Thyroid gland (tissue), 4 donors: Measurements from ENCODE around the gene SAMD4A.

Experiments used
- CTCF ChIP-seq, 6 experiments: fragments of 200-600 bp in 3 of 6; fragments of 450-650 bp in 3 of 6; sonication (generic) in 3 of 6; IDR thresholded peaks; one replicate each; pipeline ENCODE4 v1.5.1; 2016 to 2019; ENCODE audit warnings: antibody characterized with exemption in 6 of 6, mild to moderate bottlenecking in 2 of 6, inconsistent platforms in 1 of 6, moderate library complexity in 1 of 6
- POLR2A ChIP-seq, 2 donors: fragments of 450-650 bp; IDR thresholded peaks; one replicate each; pipeline ENCODE4 v1.6.1; 2017; ENCODE audit warnings: antibody characterized with exemption in 2 of 2, mild to moderate bottlenecking in 2 of 2, moderate library complexity in 1 of 2

GRCh38 chr14:54633076-54633475 lies 66.1 kb downstream of the SAMD4A start:
- no peak for TF ChIP-seq CTCF (IDR thresholded peaks at IDR 0.05)
- no peak for TF ChIP-seq POLR2A (IDR thresholded peaks at IDR 0.05)
